KMS-11 (cell line): ENCODE measurements around the gene CDH13.

Experiments
- H2AFZ ChIP-seq: fragments of 200-600 bp; sonication (generic); 2 replicates; pipeline ENCODE4 v1.6.1; 2016; ENCODE audit warnings: antibody characterized with exemption, mixed run types, low read depth
- H3K27ac ChIP-seq: fragments of 200-600 bp; sonication (generic); 2 replicates; pipeline ENCODE4 v1.6.1; 2016; ENCODE audit warnings: mild to moderate bottlenecking, mixed run types
- H3K27me3 ChIP-seq: fragments of 200-600 bp; sonication (generic); 2 replicates; pipeline ENCODE4 v1.6.1; 2017; ENCODE audit warnings: mild to moderate bottlenecking, low read depth, mixed run types, moderate library complexity; ENCODE audit not compliant: insufficient read depth
- H3K36me3 ChIP-seq: fragments of 200-600 bp; sonication (generic); 2 replicates; pipeline ENCODE4 v1.6.1; 2017; ENCODE audit warnings: mild to moderate bottlenecking, mixed run types; ENCODE audit not compliant: insufficient read depth
- H3K4me1 ChIP-seq: fragments of 200-600 bp; sonication (generic); 2 replicates; pipeline ENCODE4 v1.6.1; 2016; ENCODE audit warnings: mild to moderate bottlenecking, low read depth, mixed run types; ENCODE audit not compliant: poor library complexity, severe bottlenecking
- H3K4me2 ChIP-seq: fragments of 200-600 bp; sonication (generic); 2 replicates; pipeline ENCODE4 v1.7.0; 2016; ENCODE audit warnings: mild to moderate bottlenecking, mixed run types
- H3K4me3 ChIP-seq: fragments of 200-600 bp; sonication (generic); IDR thresholded peaks from 2 replicates; pipeline ENCODE4 v1.6.1; 2017; ENCODE audit warnings: low read depth, low read length, mixed read lengths; ENCODE audit not compliant: insufficient read depth
- H3K79me2 ChIP-seq: fragments of 200-600 bp; sonication (generic); 2 replicates; pipeline ENCODE4 v1.6.1; 2016; ENCODE audit warnings: low read depth, mixed run types; ENCODE audit not compliant: insufficient read depth
- H3K9ac ChIP-seq: fragments of 200-600 bp; sonication (generic); 2 replicates; pipeline ENCODE4 v1.6.1; 2016; ENCODE audit warnings: mild to moderate bottlenecking, mixed run types
- H4K20me1 ChIP-seq: fragments of 200-600 bp; sonication (generic); 2 replicates; pipeline ENCODE4 v1.6.1; 2016; ENCODE audit warnings: mild to moderate bottlenecking, mixed run types; ENCODE audit not compliant: insufficient read depth
- TF ChIP-seq, protein P1 (sequence below): fragments of 200-600 bp; sonication (generic); conservative IDR thresholded peaks from 2 replicates; pipeline ENCODE4 v1.6.1; 2017; ENCODE audit warnings: low read depth, mild to moderate bottlenecking, antibody characterized with exemption, low read length, moderate library complexity, mixed read lengths

Gene CDH13

DNA sequence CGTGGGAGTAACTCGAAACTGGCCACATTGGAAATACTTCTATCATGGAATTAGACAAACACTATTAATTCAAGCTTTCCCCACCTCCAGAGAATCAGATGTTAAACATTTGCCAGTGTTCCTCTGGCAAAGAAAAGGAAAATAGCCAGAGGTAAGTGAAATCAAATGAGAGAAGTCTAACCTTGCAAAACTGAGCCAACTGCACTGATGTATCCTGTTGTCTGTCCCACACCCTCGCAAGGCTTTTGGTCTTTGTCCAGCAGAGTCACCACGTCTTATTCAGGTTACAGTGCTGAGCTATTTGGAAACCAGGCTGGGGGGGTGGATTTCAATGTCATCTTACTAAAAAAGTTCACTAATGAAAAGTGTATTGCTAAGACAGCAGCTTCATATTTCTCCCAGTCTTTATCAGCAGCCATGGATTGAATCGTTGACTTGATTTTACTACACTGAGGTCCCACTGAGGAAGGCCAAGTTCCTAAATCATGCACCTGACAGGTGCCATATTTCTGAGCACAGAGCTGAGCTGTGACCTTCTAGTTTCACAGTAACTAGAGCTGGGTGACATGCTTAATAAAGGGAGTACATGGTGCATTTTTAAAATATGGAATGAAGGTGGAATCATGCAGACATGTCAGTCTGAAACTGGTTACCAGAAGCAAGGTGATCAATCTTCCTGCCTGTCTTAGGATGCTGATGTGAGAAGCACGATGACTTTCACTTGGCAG lies 1095.9 kb downstream of the CDH13 start:
- Histone ChIP-seq H4K20me1 (no peaks in the 10 kb centered on the region), H3K27me3 (no peaks in the 10 kb centered on the region), H2AFZ (no peak overlapping the region), H3K36me3 (no peaks in the 10 kb centered on the region), H3K79me2 (no peaks in the 10 kb centered on the region), H3K4me1 (no peaks in the 10 kb centered on the region), H3K4me2 (no peak overlapping the region), H3K4me3 (no peak overlapping the region), H3K9ac (no peak overlapping the region), H3K27ac (no peak overlapping the region)
- TF ChIP-seq, protein P1, sequence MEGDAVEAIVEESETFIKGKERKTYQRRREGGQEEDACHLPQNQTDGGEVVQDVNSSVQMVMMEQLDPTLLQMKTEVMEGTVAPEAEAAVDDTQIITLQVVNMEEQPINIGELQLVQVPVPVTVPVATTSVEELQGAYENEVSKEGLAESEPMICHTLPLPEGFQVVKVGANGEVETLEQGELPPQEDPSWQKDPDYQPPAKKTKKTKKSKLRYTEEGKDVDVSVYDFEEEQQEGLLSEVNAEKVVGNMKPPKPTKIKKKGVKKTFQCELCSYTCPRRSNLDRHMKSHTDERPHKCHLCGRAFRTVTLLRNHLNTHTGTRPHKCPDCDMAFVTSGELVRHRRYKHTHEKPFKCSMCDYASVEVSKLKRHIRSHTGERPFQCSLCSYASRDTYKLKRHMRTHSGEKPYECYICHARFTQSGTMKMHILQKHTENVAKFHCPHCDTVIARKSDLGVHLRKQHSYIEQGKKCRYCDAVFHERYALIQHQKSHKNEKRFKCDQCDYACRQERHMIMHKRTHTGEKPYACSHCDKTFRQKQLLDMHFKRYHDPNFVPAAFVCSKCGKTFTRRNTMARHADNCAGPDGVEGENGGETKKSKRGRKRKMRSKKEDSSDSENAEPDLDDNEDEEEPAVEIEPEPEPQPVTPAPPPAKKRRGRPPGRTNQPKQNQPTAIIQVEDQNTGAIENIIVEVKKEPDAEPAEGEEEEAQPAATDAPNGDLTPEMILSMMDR = no peak

DNA sequence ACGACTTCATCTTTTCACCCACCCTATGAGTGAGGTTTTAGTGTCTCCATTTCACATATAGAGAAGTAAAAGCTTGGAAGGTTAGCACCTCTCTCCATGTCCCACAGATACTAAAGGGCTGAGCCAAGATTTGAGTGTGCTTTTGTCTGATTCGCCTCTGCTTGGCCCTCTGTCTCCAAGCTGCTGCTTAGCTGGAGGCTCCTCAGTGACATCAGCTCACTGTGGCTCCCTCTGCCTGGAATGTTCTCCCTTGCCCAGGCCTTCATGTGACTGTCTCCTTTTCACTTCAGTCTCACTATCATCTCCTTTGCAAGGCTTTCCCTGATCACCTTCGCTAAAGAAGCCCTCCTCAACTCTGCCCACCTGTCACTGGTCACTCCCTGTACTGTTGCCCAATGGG lies 1096.5 kb downstream of the CDH13 start:
- TF ChIP-seq, protein P1 = no peak

DNA sequence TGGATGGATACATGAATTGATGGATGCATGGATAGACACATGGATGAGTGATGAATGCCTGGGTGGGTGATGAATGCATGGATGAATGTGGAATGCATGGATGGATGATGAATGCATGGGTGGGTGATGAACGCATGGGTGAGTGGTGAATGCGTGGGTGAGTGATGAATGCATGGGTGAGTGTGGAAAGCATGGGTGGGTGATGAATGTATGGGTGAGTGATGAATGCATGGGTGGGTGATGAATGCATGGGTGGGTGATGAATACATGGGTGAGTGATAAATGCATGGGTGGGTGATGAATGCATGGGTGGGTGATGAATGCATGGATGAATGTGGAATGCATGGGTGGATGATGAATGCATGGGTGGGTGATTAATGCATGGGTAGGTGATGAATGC lies 1097.1 kb downstream of the CDH13 start:
- Histone ChIP-seq H2AFZ (no peak overlapping the region), H3K4me1 (no peaks in the 10 kb centered on the region), H3K79me2 (no peaks in the 10 kb centered on the region), H3K4me2 (no peak overlapping the region), H4K20me1 (no peaks in the 10 kb centered on the region), H3K9ac (no peak overlapping the region), H3K4me3 (no peak overlapping the region), H3K36me3 (no peaks in the 10 kb centered on the region), H3K27me3 (no peaks in the 10 kb centered on the region), H3K27ac (no peak overlapping the region)
- TF ChIP-seq, protein P1 = no peak

More for the DNA sequence above, 1096.5 kb downstream of the CDH13 start:
- no peak overlapping the region for H3K4me2 ChIP-seq
- no peaks in the 10 kb centered on the region for H3K36me3 ChIP-seq
- H3K4me3 ChIP-seq = no peak overlapping the region
- H3K9ac ChIP-seq = no peak overlapping the region
- H3K4me1 ChIP-seq = no peaks in the 10 kb centered on the region
- no peaks in the 10 kb centered on the region for H3K27me3 ChIP-seq
- H4K20me1 ChIP-seq = no peaks in the 10 kb centered on the region
- H3K27ac ChIP-seq = no peak overlapping the region
- H2AFZ ChIP-seq = no peak overlapping the region
- H3K79me2 ChIP-seq = no peaks in the 10 kb centered on the region

DNA sequence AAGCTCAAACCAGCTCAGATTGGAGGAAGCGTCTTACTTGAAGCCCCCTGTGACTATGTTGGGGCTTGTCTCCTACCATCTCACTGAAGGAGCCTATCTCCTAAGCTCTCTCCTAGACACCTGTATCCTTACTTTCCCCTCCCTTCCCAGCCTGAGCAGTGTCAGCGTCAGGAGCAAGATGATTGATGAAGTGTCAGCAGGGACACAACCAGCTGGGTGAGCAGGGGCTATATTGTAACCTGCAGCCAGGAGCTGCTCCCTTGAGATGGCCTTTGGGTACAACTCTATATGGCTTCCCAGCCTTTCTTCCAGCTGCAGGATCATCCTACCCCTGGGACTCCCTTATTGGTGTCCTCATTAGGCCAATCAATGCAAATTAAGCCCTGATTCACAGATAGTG lies 1097.8 kb downstream of the CDH13 start:
- H3K4me2 ChIP-seq = no peak overlapping the region
- TF ChIP-seq, protein P1 = no peak
- no peaks in the 10 kb centered on the region for H3K36me3 ChIP-seq
- H3K9ac ChIP-seq = no peak overlapping the region
- H2AFZ ChIP-seq = no peak overlapping the region
- H3K4me1 ChIP-seq = no peaks in the 10 kb centered on the region
- H3K79me2 ChIP-seq = no peaks in the 10 kb centered on the region
- H3K4me3 ChIP-seq = no peak overlapping the region
- H4K20me1 ChIP-seq = no peaks in the 10 kb centered on the region
- H3K27ac ChIP-seq = no peak overlapping the region
- H3K27me3 ChIP-seq = no peaks in the 10 kb centered on the region
